Calu3 (cell line): ENCODE measurements around the gene ARID1A. TPM values are rescaled to one million over a fixed set of nuclear protein-coding genes. Genes with fewer than 3 reads are reported as not detected.
A peak's percentile ranks its signal among the peaks of the same experiment; 100 is the strongest.

Experiments used
- BruUV-seq: library from RNA; stranded (reverse); fragments of 400-500 nt; replicated peaks from 2 replicates; lab custom pipeline; 2021; lab: Mats Ljungman, UMichigan
- CTCF ChIA-PET: fragments of 300-600 bp; sonication (Branson Sonifier 250); formaldehyde crosslinking; loops from one replicate; lab custom pipeline; 2022; ENCODE audit warnings: antibody characterized with exemption; lab: Charles Lee
- DNase-seq: peaks from one replicate; pipeline ENCODE4 v3.0.0; 2022
- H3K27ac Mint-ChIP-seq: one replicate; pipeline ENCODE4 v1.8.0; 2022; ENCODE audit warnings: mixed read lengths; ENCODE audit not compliant: unreplicated experiment
- H3K27me3 Mint-ChIP-seq: one replicate; pipeline ENCODE4 v1.8.0; 2022; ENCODE audit warnings: mixed read lengths; ENCODE audit not compliant: unreplicated experiment
- H3K36me3 Mint-ChIP-seq: one replicate; pipeline ENCODE4 v1.8.0; 2022; ENCODE audit warnings: mild to moderate bottlenecking, moderate library complexity, mixed read lengths; ENCODE audit not compliant: insufficient read depth, unreplicated experiment
- H3K4me1 Mint-ChIP-seq: one replicate; pipeline ENCODE4 v1.8.0; 2022; ENCODE audit warnings: mild to moderate bottlenecking, low read depth, mixed read lengths; ENCODE audit not compliant: unreplicated experiment
- H3K4me3 Mint-ChIP-seq: one replicate; pipeline ENCODE4 v1.8.0; 2022; ENCODE audit warnings: mild to moderate bottlenecking, low read depth, moderate library complexity, mixed read lengths; ENCODE audit not compliant: unreplicated experiment
- H3K9me3 Mint-ChIP-seq: one replicate; pipeline ENCODE4 v1.8.0; 2022; ENCODE audit warnings: low read depth, mixed read lengths; ENCODE audit not compliant: unreplicated experiment
- CTCF ChIP-seq: fragments of 200-600 bp; IDR thresholded peaks from one replicate; pipeline ENCODE4 v1.8.0; 2022; ENCODE audit warnings: antibody characterized with exemption; ENCODE audit not compliant: unreplicated experiment
- intact Hi-C: fragments of 100-400 bp; cut with micrococcal nuclease; formaldehyde crosslinking; loops from one replicate; pipeline ENCODE4 v1.10.0; 2022; ENCODE audit not compliant: unreplicated experiment
- total RNA-seq: library from RNA; stranded (reverse); gene quantifications from 2 replicates; pipeline ENCODE4 v1.2.3, GENCODE V29; 2022

Gene ARID1A
- total RNA-seq, 1 experiment from 2014 or later: 51.7 TPM

DNA sequence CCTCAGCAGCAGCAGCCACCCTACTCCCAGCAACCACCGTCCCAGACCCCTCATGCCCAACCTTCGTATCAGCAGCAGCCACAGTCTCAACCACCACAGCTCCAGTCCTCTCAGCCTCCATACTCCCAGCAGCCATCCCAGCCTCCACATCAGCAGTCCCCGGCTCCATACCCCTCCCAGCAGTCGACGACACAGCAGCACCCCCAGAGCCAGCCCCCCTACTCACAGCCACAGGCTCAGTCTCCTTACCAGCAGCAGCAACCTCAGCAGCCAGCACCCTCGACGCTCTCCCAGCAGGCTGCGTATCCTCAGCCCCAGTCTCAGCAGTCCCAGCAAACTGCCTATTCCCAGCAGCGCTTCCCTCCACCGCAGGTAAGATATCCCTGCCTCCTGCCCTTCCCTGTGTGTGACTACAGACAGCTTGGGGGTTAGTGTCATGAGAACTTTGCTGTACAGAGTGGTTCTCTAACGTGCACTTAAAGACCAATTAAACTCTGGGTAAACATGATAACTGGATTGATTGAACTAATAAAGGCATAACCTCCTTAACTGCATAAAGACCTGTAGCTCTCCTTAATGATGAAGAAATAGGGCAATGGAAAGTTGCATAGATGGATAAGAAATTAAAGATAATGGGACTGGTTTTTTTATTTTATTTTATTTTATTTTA, 35.6 kb downstream of the ARID1A start:
- no peak for DNase-seq
- Mint-ChIP-seq H3K4me1 (peaks cover 29% of the 10 kb centered on the region), H3K9me3 (no peaks in the 10 kb centered on the region), H3K36me3 (peaks cover 37% of the 10 kb centered on the region), H3K27ac (no peak overlapping the region), H3K4me3 (no peak overlapping the region), H3K27me3 (no peaks in the 10 kb centered on the region)
- CTCF ChIA-PET: no interaction called here
- no peak for TF ChIP-seq CTCF
- intact Hi-C loops: no loop called here
- BruUV-seq: no TSS peak

DNA sequence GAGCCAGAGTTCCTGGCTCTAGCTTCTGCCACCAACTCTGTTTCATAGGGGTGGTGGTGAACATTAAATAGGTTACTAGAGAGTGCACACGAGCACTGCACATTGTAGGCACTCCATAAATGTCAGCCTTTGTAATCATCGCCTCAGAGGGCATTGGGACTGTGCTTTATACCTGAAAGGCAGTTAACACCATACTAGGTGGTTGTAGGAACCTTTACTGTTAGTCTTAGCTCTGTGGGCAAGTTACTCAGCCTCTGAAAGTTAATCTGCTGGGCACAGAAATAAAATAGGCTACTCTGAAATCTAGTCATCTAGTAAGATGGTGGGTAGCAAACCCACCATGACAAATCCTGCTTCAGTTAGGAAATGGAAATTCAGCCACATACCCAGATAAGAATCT, 37.6 kb downstream of the ARID1A start:
- no TSS peak for BruUV-seq

DNA sequence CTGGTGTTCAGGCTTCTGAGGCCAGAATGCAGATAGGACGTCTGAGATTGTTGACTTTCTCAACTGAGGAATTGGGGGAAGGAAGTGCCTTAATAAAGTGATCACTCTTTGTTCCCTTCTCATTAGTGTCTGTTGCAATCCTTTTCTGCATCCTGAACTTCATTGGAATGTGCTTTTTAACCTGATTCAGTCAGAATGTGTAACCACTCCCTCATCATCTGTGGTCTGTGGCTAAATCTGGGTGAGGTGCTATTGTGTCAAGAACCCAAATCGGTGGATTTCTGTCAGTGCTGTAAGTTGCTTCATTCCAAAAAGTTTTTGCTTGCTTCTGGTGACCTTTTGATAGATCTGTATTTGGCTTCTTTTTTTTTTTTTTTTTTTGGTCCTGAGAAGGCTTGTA, 38.2 kb downstream of the ARID1A start:
- intact Hi-C loops: no loop called here
- H3K27ac Mint-ChIP-seq: no peak overlapping the region
- no peak for DNase-seq
- no peak overlapping the region for H3K4me3 Mint-ChIP-seq
- H3K4me1 Mint-ChIP-seq: peaks cover 3% of the 10 kb centered on the region
- TF ChIP-seq CTCF: no peak
- CTCF ChIA-PET: no interaction called here
- peaks cover 36% of the 10 kb centered on the region for H3K36me3 Mint-ChIP-seq
- BruUV-seq: no TSS peak
- no peaks in the 10 kb centered on the region for H3K9me3 Mint-ChIP-seq
- H3K27me3 Mint-ChIP-seq: no peaks in the 10 kb centered on the region

More for the DNA sequence above, 37.6 kb downstream of the ARID1A start:
- TF ChIP-seq CTCF: no peak
- Mint-ChIP-seq H3K4me1 (peaks cover 8% of the 10 kb centered on the region), H3K27me3 (no peaks in the 10 kb centered on the region), H3K9me3 (no peaks in the 10 kb centered on the region), H3K36me3 (peaks cover 40% of the 10 kb centered on the region), H3K4me3 (no peak overlapping the region), H3K27ac (no peak overlapping the region)
- intact Hi-C loops: no loop called here
- CTCF ChIA-PET: no interaction called here
- no peak for DNase-seq

DNA sequence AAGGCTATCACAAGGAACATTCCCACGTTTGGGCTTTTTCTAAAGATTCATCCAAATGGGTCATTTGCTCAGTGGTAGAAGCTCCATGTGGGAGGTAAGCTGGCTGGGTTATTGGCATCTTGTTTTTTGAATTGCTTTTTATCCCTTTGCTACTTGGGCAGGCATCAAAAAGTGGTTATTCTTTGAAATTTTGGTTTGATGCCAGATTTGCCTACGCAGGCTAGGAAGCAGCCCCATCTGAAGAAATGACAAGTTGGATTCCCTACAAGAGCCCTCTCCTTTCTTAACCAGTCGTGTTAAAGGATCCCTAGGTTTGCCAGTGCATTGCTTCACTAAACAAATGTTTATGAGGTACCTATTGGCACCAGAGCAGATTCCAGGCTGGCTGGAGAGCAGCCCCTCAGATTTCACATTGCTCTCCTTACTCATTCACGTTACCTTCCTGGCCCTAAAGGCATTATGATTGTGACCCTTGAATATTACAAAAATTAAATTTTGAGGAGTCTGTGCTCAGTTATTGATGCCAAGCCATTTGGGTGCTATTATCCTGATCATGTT, 38.8 kb downstream of the ARID1A start:
- H3K27ac Mint-ChIP-seq: no peak overlapping the region
- intact Hi-C loops: no loop called here
- no peak overlapping the region for H3K4me3 Mint-ChIP-seq
- no peaks in the 10 kb centered on the region for H3K9me3 Mint-ChIP-seq
- BruUV-seq: TSS peak; percentile 27
- H3K27me3 Mint-ChIP-seq: no peaks in the 10 kb centered on the region
- peaks cover 3% of the 10 kb centered on the region for H3K4me1 Mint-ChIP-seq
- DNase-seq: no peak
- CTCF ChIA-PET: no interaction called here
- no peak for TF ChIP-seq CTCF
- H3K36me3 Mint-ChIP-seq: peaks cover 35% of the 10 kb centered on the region
